ELR (cell line): ENCODE results near the gene RLF.

ENCODE experiments used
- DNase-seq: peaks from one replicate; pipeline ENCODE4 v3.0.0-alpha.2; 2015; ENCODE audit warnings: low read depth

Gene RLF

DNA sequence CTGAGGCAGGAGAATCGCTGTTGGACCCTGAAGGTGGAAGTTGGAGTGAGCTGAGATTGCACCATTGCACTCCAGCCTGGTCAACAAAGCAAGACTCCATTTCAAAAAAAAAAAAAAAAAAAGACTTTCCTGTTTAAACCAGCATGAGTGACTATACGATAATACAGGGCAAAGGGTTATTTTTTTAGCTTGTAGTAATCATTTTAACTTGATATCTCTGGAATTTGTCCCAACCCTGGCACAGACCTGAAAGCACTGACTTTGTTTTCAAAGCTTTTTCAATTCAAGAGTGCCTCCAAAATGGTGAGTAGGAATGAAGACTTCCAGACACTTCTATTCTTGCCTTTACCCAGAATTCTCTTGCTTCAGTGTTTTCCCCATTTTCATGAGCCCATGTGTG is 82.2 kb downstream of the RLF start:
- DNase-seq = no peak

DNA sequence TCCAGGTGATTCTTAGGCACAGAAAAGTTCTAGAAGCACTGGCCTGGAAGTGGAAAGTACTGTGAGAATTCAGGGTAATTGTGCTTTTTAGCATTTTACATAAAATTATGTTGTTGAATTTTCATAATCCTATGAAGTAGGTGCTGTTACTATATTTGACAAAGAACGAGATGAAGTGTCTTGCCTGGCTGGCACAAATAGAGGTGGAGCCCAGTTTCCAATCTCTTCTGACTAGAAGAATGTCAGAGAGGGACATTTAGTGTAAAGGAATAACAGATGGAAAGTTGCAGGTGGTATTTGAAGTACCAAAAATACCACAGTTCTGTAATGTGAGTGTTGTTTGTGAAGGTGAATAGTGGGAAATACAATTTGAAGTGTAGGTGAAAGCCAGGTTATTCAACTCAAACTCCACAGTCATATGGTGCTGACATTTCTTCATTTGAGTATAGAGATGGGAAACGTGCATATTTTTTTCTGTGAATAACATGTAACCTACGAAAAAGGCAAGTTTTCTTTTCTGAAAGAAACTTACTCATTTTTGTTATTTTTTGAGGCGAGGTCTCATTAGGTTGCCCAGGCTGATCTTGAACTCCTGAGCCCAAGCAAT is 83.1 kb downstream of the RLF start:
- no peak for DNase-seq

DNA sequence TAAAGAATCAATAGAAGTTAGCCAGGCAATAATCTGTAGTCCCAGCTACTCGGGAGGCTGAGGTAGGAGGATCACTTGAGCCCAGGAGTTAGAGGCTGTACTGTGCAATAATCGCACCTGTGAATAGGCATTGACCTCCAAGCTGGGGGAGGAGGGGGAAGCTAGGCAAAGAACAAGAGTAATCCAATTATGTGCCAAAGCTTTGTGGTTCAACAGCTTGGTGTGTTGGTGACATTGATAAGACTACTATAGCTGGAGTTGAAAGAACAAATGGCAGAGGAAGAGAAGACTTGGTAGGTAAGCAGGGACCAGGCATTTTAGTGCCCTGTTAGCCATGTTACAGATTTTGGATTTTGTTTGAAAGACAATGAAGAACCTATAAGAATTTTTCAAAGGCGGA is 84.5 kb downstream of the RLF start:
- DNase-seq = no peak

DNA sequence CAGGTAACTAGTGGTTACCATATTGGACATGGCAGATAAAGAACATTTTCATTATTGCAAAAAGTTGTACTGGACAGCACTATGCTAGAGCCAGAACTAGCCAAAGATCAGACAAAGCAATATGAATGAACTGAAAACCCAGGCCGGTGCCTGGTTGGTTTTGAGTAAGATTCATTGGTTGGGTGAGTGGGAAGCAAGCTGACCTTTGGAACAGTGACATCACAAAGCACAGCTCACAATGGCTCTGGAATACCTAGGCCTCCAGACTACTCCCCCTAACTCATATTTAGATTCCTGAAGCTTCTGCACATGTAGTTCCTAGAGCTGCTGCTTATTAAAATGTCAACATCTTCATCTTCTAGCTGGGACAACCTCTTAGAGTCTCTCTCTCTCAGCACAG is 86.5 kb downstream of the RLF start, which contains the start of gene TMCO2:
TMCO2 (plus strand) TSS at position 283 of the 400 bp plus-strand sequence; CDS start at position 340, 57 bp downstream.
- DNase-seq = no peak

DNA sequence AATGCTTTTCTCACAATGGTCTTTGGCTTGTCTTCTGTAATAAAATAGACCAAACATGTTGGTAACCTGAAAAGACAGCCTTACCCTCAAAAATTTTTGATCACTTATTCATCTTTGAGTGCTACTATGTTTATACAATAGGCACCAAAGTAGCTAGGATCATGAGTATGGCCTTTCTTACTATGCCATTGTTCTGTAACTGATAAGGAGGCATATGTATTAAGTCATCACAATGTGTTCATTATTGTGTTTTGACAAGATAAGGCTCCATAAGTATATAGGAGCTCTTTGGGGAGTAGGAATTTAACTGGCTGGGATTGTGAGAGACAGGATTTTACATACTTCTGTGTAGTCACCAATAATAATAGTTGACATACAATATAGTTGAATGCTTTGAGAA is 87.2 kb downstream of the RLF start:
- DNase-seq = no peak

DNA sequence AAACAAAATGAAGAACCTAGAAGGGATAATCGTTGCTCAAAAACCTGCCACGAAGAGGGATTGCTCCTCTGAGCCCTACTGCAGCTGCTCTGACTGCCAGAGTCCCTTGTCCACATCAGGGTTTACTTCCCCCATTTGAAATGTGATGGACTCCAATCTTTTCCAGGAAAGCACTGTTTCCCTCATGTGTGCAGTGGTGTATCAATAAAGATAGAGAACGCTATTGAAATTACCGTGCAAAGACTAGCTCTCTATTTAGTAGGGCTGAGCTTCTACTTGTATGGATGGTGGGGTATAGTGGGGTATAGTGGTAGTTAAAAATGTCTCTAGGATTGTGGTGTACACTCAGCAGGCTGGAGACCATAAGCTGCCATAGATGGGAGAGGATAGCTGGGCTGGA is 90.3 kb downstream of the RLF start:
- no peak for DNase-seq

DNA sequence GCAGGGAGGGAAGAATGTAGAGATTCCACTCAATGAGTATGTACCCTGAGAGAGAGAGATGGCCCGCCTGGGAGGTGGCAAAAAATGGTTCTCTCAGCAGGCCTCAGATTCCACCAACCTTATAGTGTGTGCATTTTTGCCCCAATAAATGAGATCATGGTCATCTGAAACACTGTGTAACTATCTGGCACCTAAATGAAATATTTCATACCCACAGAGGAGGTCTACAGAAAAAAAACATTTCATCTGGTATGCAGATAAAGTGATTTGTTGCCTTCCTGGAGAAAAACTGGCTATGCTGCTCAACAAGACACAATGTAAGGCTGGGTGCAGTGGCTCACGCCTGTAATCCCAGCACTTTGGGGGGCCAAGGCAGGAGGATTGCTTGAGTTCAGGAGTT is 91.4 kb downstream of the RLF start:
- DNase-seq = no peak

DNA sequence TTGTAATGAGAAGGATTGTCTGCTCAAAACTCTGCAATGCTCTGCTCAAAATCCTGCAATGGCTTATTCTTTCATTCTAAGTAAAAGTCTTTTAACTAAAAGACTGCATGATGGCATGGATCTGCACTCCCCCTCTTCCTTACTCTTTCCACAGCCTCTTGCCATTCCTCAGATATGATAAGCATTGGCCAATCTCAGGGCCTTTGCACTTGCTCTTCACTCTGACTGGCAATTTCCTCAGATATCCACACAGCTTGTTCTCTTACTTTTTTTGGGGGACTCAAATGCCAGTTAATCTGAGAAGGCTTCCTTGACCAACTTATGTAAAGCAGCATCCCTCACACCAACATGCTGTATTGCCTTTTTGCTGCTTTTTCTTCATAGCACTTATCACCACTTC is 94.0 kb downstream of the RLF start:
- no peak for DNase-seq

DNA sequence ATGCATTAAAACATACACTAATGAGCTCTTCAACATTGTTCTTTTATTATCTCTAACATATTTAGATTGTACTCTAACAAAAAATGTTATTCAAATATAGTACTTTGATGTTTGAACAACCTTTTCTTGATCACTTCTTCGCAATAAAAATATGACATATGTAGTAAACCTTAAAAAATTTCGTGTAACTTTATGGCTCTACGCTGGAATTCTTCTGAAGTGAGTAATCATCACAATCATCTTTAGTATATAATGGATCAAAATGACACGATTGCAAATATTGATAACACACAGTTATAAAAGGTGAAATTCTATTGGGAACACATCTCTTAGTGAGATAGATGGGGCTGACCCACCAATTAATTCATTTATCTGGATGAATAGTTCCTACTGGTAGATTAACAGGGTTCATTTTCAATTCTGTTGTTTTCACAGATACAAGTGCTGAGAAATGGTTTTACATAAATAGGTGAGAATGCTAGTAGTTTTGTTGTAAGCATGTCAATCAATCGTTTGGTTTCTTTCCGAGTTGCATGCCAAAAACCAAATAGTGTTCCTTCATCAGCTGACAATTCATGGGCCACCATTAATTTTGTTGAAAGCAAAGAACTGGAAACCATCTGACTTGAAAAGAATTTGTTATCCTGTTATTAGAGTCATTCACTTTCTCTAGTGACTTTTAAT is 95.4 kb downstream of the RLF start:
- peak; percentile 38 for DNase-seq

DNA sequence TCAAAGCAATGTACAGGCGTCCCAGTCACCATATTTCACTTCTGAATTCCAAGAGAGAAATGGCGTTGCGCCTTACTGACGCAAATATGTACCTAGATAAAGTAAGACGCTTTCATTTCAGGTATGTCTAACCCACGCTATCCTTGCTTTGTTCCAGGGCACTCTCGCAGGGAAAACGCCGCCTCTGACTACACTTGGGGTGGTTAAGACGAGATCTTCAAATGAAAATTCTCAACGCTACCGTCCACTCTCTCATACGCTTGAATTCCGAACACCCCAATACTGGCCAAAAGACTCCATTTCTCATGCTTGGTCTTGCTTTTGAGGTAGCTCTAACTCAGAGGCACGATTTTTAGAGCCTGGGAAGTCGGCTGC is 96.1 kb downstream of the RLF start:
- no peak for DNase-seq

DNA sequence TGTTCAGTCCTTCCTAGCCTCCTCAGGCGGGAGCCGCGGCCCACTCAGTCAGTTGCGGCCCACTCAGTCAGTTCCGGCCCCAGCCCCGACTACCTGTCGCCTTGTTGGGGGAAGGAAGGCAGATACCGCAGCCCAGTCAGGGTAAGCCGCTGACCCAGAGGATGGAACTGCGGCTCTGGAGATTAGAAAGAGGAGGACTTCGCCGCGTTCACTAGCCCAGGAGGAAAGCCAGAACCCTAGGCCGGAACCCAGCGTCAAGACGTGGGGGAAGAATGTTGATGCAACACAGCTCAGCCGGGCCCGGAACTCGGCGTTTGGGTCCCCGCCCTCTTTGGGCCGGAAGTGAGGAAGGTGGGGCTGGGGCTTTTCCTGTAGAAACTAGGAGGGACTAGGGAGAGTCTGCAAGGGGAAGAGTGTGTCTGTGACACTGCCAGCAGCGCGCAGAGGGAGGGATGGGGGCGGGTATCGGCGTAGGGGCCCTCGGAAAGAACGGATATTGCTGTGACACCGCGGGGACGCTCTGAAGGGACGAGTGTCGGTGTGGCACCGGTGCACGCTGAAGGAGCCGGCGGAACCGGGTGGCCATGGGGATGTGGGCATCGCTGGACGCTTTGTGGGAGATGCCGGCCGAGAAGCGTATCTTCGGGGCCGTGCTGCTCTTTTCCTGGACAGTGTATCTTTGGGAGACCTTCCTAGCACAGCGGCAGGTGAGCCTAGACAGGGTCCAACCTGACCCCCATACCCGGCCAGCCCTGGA is 96.7 kb downstream of the RLF start, which contains the start of gene ZMPSTE24:
ZMPSTE24 (plus strand) TSS at position 549 of the 757 bp plus-strand sequence; CDS start at position 585, 36 bp downstream.
- DNase-seq = peak; percentile 99

DNA sequence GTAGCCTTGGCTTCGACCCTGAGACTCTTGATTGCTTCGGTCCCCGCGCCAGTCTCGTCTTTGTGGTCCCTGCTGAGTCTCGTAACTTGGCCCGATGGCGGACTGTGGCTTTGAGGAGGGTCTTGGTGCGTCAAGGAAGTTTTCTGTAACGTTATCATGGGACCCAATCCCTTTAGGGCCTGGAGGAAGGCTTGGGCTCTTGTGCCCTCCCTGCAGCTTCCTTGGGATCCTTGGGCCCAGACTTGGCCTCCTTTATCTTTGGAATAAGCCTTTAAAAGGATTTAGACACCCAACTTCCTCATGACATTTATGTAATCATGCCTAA is 97.2 kb downstream of the RLF start:
- DNase-seq = peak; percentile 37

DNA sequence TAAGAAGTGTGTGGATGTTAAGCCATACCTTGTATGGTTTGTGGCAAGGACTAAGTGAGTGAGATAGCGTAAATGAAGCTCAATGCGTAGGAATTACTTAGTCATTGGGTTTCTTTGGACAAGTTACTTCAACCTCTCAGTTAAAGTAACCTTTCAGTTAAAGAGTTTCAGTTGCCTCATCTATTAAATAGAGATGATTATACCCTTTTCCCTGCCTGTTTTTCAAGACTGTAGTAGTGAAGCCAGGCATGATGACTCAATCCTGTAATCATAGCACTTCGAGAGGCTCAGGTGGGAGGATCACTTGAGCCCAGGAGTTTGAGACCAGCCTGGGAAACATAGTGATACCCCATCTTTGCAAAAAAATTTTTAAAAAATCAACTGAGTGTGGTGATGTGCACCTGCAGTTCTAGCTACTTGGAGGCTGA is 103.2 kb downstream of the RLF start:
- no peak for DNase-seq

DNA sequence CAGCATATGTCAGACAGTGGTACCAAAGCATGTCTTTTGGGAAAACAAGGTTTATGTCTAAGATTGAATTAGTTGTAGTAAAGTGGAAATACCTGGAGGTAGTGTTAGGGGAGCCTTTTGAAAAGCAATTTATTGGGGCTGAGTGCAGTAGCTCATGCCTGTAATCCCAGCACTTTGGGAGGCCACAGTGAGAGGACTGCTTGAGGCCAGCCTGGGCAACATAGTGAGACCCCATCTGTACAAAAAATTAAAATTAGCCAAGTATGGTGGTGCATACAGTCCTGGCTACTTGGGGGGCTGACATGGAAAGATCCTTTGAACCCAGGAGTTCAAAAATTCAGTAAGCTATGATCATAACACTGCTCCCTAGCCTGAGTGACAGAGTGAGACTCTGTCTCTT is 104.1 kb downstream of the RLF start:
- DNase-seq = no peak

DNA sequence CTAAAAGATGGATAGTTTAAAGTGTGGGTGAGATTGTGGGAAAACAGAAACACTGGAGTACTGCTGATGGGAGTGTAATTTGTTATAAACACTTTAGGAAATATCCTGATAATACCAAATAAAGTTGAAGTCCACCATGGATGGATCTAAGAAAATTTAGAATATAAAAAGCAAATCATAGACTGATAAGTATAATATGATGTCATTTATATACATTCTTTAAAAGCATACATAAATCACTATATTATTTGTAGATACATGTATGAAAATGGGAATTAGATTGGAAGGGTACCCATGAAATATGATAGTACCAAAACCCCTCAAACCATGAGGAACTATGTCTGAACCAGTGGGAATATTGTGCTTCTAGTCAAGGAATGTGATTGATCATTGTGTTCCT is 104.7 kb downstream of the RLF start:
- DNase-seq = no peak

DNA sequence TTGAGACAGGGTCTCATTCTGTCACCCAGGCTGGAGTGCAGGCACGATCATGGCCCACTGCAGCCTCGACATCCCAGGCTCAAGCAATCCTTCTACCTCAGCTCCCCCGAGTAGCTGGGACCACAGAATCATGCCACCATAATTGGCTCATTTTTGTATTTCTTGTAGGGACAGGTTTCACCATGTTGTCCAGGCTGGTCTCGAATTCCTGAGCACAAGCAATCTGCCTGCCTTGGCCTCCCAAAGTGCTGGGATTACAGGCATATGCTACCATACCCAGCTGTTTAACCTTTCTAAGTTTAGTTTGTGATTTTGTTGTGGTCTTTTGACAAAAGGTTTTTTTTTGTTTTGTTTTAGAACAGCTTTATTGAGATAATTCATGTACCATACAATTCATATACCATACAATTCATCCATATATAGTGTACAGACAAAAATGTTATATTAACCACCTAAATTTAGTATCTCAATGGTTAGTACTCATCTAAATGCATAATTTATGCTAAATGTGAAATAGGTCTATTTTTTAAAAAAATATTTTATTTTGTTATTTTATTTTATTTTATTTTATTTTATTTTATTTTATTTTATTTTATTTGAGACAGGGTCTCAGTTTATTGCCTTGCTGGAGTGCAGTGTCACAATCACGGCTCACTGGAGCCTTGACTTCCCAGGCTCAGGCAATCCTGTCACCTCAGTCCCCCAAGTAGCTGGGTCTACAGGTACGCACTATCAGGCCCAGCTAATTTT is 105.8 kb downstream of the RLF start:
- no peak for DNase-seq

DNA sequence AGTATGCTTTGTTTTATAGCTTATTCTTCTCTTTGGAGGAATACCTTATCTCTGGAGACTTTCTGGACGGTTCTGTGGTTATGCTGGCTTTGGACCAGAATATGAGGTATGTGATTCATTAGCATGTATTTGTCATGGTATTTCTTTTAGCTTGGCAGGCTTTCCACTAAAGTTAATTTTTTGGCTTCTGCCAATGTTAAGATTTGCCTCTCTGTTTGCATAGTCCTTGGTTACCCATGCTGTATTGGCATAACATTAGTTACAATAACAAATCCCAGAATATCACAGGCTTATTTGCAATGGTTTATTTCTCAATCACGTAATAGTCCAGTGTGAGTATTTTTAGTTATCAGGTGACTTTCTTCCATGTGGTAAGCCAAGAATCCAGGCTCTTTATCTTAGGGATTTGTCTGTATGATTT is 106.6 kb downstream of the RLF start:
- peak; percentile 58 for DNase-seq

DNA sequence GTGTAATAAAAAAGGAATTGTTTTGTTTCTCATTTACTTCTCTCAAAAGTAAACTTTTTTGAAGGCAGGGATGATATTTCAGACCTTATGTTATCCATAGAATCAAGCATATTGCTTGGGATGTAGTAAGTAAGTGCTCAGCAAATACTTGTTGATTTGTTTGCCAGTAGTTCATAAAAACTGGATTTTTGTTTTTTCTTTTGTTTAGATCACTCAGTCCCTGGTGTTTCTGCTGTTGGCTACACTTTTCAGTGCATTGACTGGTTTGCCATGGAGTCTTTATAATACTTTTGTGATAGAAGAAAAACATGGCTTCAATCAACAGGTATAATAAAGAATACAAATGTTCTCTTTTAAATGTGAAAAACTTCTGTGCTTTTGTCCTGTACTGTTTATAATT is 107.0 kb downstream of the RLF start:
- DNase-seq = no peak

DNA sequence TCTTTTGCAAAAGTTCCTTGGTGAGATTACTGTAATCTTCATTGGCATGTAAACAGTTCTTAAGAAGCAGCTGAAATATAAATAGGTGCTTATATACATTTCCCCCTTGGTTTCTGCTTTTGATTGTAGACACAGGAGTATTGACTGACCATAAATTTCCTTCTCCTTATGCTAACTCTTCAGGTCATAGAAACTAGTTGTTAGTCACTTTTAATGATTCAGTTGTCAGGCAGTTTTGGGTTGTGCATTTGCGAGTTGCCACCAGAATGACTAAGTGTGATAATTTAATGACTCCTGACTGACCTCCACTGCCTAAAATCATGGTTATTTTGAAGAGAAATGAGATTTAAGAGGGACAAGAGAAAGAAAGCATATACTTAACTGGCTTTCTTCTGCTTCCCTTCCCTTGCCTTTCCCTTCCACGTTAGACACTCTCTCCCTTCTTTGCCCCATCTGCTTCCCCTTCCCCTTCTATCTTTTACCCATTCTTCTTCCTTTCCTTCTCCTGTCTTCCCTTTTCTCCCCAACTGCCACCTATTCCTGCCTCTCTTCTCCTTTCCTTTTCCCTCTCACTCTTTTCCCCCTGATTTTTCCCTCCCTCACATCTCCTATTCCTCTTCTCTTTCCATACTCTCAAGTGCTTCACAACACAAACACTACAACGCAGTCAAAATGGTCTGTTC is 109.1 kb downstream of the RLF start:
- DNase-seq = peak; percentile 37

DNA sequence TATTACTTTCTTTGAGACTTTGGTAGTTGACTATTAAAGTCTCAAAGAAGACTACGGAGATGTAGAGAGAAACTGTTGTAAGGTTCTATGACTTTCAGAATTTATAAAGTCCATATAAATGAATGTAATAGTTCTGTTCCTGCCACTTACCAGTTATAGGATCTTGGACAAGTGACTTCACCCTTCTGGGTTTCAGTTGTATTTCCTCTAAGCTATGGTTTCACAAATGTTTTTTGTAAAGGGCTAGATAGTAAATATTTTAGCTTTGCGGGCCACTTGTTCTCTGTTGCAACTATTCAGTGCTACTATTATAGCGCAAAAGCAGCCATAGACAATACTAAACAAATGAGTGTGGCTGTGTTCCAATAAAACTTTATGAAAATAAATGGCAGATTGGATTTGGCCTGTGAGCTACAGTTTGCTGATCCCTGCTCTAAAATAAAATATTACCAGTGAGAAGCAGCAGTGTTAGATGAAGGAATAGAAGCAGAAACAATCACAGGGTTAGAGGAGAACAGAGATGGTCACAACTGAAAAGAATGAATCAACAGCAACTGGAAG is 111.5 kb downstream of the RLF start:
- DNase-seq = no peak

DNA sequence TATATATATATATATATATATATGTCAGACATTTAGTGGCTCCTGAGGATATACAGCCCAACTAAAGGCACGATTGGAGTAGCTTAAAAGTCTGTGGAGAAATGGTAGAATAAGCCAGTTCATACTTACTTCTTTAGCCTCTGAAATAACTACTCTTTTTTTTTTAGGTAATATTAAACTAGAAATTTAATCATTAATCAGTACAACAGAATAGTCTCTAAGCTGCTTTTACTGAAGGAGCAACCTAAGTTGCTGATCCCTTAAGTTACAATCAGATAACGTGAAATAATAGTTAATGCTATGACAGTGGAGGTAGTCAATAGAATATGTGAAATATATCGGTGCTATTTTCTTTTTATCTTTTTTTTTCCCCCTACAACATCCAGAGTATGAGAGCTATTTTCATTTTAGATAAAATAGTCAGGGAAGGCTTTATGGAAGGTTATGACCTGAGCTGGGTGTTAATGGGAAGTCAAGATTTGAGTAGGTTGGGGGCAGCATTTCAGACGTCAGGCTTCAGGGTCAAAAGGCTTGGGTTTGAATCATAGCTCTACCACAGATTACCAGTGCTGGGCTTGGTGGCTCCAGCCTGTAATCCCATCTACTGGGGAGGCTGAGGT is 112.5 kb downstream of the RLF start:
- DNase-seq = no peak
